Activated CD8-positive, alpha-beta T cell treated with anti-CD3 and anti-CD28 coated beads for 36 hours (primary cell): ENCODE results near the gene WTAP. TPM values are rescaled to one million over a fixed set of nuclear protein-coding genes. Genes with fewer than 3 reads are reported as not detected.
"Not testable (repeated sequence)": the region's sequence is repeated elsewhere in the genome, so short reads cannot be mapped to it uniquely, and the experiment has no call there.

Experiments
- ATAC-seq: fragments of 200-7000 bp; cut with Tn5 transposase; one replicate; pipeline ENCODE4 v1.10.0; 2021; ENCODE audit warnings: mild to moderate bottlenecking, moderate library complexity
- CTCF ChIA-PET: fragments of 350-600 bp; sonication (Branson Sonifier 250); formaldehyde crosslinking; loops from one replicate; lab custom pipeline; 2021; ENCODE audit warnings: antibody characterized with exemption; lab: Charles Lee
- POLR2A ChIA-PET: fragments of 350-600 bp; sonication (Branson Sonifier 250); formaldehyde crosslinking; loops from one replicate; lab custom pipeline; 2021; ENCODE audit warnings: antibody characterized with exemption; lab: Charles Lee
- DNase-seq: peaks from one replicate; pipeline ENCODE4 v3.0.0-alpha.2; 2020
- H3K27ac Mint-ChIP-seq: one replicate; pipeline ENCODE4 v1.8.0; 2021; ENCODE audit warnings: mild to moderate bottlenecking, mixed read lengths
- H3K27me3 Mint-ChIP-seq: one replicate; pipeline ENCODE4 v1.8.0; 2021; ENCODE audit warnings: mixed read lengths
- H3K36me3 Mint-ChIP-seq: one replicate; pipeline ENCODE4 v1.8.0; 2021; ENCODE audit warnings: low read depth, mixed read lengths
- H3K4me1 Mint-ChIP-seq: one replicate; pipeline ENCODE4 v1.8.0; 2021; ENCODE audit warnings: low read depth, mixed read lengths
- H3K4me3 Mint-ChIP-seq: one replicate; pipeline ENCODE4 v1.8.0; 2021; ENCODE audit warnings: mild to moderate bottlenecking, moderate library complexity, mixed read lengths
- H3K9me3 Mint-ChIP-seq: one replicate; pipeline ENCODE4 v1.8.0; 2021; ENCODE audit warnings: mixed read lengths
- intact Hi-C: fragments of 100-400 bp; cut with micrococcal nuclease; formaldehyde crosslinking; loops from one replicate; pipeline ENCODE4 v1.10.0; 2022
- total RNA-seq, 2 experiments: library from RNA; stranded (reverse); gene quantifications; one replicate each; pipeline ENCODE4 v1.2.3, GENCODE V29; 2021
- TF ChIP-seq, protein P1 (sequence below): fragments of 200-600 bp; IDR thresholded peaks from one replicate; pipeline ENCODE4 v1.8.0; 2022; ENCODE audit warnings: antibody characterized with exemption, mild to moderate bottlenecking

Gene WTAP
- total RNA-seq, 2 experiments from 2014 or later = 79.9 to 80.6 TPM

DNA sequence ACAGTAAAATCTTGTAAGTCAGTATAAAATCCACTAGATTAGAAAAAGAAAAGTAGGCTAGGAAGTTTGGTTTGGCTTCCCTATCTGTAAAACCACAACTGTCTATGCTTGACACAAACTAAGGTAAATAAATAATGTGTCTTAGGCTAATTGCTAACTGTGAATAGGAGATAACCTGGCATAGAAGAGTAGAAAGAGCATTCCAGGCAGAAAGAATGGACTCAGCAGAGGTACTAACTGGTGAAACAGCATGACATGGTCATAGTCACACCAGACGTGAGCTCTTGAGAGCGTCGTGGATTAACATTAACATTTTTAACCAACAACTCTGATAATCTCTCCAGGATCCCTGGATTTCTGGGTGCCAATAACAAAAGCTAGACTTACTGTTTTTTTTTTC lies 8.7 kb upstream of the WTAP start:
- ATAC-seq (no peak), DNase-seq (no peak)
- peaks cover 14% of the 10 kb centered on the region for H3K36me3 Mint-ChIP-seq
- ChIA-PET POLR2A (interaction anchor here (1.2 to 2.2 kb wide), 3 partner anchors 8 to 72 kb away, joined by 3 to 12 read pairs (median 6); partner anchors contain the start of genes MRPL18, SOD2 and WTAP), CTCF (interaction anchor here (1.1 to 2.7 kb wide), 3 partner anchors 8 to 72 kb away, joined by 3 to 14 read pairs (median 3); partner anchors contain the start of gene MRPL18)
- H3K4me1 Mint-ChIP-seq = peaks cover 8% of the 10 kb centered on the region
- TF ChIP-seq, protein P1, sequence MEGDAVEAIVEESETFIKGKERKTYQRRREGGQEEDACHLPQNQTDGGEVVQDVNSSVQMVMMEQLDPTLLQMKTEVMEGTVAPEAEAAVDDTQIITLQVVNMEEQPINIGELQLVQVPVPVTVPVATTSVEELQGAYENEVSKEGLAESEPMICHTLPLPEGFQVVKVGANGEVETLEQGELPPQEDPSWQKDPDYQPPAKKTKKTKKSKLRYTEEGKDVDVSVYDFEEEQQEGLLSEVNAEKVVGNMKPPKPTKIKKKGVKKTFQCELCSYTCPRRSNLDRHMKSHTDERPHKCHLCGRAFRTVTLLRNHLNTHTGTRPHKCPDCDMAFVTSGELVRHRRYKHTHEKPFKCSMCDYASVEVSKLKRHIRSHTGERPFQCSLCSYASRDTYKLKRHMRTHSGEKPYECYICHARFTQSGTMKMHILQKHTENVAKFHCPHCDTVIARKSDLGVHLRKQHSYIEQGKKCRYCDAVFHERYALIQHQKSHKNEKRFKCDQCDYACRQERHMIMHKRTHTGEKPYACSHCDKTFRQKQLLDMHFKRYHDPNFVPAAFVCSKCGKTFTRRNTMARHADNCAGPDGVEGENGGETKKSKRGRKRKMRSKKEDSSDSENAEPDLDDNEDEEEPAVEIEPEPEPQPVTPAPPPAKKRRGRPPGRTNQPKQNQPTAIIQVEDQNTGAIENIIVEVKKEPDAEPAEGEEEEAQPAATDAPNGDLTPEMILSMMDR = no peak
- H3K9me3 Mint-ChIP-seq = no peaks in the 10 kb centered on the region
- no peak overlapping the region for H3K27ac Mint-ChIP-seq
- intact Hi-C loops = no loop called here
- H3K27me3 Mint-ChIP-seq = no peaks in the 10 kb centered on the region
- H3K4me3 Mint-ChIP-seq = no peak overlapping the region

DNA sequence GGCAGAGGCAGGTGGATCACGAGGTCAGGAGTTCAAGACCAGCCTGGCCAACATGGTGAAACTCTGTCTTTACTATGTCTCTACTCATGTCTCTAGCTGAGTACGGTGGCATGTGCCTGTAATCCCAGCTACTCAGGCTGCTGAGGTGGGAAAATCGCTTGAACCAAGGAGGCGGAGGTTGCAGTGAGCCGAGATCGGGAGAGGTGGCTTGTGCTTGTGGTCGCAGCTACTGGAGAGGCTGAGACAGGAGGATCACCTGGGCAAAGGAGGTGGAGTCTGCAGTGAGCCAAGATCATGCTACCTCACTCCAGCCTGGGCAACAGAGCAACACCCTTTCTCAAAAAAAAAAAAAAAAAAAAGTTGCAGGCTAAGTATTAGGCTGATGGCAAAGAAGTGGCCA lies 8.0 kb upstream of the WTAP start:
- ATAC-seq = no peak
- Mint-ChIP-seq H3K4me3 (no peak overlapping the region), H3K27me3 (no peaks in the 10 kb centered on the region), H3K27ac (no peak overlapping the region), H3K4me1 (peaks cover 11% of the 10 kb centered on the region), H3K9me3 (no peaks in the 10 kb centered on the region), H3K36me3 (peaks cover 15% of the 10 kb centered on the region)
- DNase-seq = no peak
- TF ChIP-seq, protein P1 = no peak
- intact Hi-C loops = no loop called here
- ChIA-PET CTCF (interaction anchor here (1.1 to 2.7 kb wide), 8 partner anchors 8 to 71 kb away, joined by 3 to 14 read pairs (median 4); partner anchors contain the start of gene MRPL18), POLR2A (interaction anchor here (1.2 to 2.2 kb wide), 2 partner anchors 27 to 71 kb away, joined by 3 to 6 read pairs; partner anchors contain the start of genes MRPL18 and SOD2)

DNA sequence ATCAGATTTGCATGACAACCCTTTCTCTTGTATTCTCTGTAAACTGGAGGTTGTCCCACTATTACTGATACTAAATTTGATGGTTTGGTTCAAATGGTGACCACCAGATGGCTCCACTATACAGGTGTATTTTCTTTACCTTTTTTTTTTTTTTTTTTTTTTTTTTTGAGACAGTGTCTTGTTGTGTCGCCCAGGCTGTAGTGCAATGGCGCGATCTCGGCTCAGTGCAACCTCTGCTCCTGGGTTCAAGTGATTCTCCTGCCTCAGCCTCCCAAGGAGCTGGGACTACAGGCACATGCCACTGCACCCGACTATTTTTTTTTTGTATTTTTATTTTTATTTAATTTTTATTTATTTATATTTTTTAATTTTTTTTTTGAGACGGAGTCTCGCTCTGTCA lies 6.6 kb upstream of the WTAP start:
- TF ChIP-seq, protein P1 = peak; percentile 54
- H3K4me3 Mint-ChIP-seq = no peak overlapping the region
- peaks cover 15% of the 10 kb centered on the region for H3K36me3 Mint-ChIP-seq
- no peaks in the 10 kb centered on the region for H3K9me3 Mint-ChIP-seq
- intact Hi-C loops = loop anchor here (10.0 kb wide), 1 partner anchor 254 kb away; no protein-coding TSS in a partner anchor
- DNase-seq = peak; percentile 60
- no peak overlapping the region for H3K27ac Mint-ChIP-seq
- ATAC-seq = peak; percentile 69
- H3K27me3 Mint-ChIP-seq = no peaks in the 10 kb centered on the region
- CTCF ChIA-PET = interaction anchor here (0.6 to 2.7 kb wide), 21 partner anchors 8 to 1124 kb away, joined by 3 to 14 read pairs (median 3); partner anchors contain the start of gene MRPL18
- POLR2A ChIA-PET = interaction anchor here (0.5 to 1.3 kb wide), 5 partner anchors 9 to 70 kb away, joined by 3 to 6 read pairs (median 3); partner anchors contain the start of gene MRPL18
- H3K4me1 Mint-ChIP-seq = peaks cover 16% of the 10 kb centered on the region

DNA sequence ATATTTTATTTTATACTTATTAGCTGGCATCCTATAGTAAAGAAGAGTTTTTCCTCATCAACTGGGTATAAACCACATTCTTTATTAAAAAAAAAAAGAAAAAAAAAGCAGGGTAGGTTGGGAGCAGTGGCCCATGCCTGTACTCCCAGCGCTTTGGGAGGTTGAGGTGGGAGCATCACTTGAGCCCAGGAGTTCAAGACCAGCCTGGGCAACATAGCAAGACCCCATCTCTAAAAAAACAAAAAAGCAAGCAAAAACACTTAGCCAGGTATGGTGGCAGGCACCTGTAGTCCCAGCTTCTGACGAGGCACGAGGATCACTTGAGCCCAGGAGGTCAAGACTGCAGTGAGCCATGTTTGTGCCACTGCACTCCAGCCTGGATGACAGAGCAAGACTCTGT lies 5.3 kb upstream of the WTAP start:
- POLR2A ChIA-PET = interaction anchor here (0.6 kb wide), 1 partner anchor 30 kb away, joined by 3 read pairs; no protein-coding TSS in a partner anchor
- H3K9me3 Mint-ChIP-seq = not testable (repeated sequence)

DNA sequence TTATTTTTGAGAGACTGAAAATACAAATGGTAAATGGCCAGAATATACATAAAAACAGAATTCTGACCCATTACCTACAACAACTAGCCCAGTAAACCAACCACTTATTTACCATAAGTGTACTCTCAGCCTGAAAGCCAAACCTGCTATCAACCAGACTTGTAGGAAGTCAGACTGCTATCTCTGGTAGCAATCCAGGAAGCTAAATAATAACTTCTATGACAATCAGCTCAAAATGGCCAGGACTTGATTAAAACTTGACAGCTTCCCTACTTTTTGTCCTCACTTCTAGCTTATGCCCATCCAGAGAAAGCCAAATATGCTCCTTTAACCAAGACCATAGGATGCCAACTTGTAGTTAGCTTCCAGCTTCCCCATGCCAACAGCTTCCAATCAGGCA lies 4.7 kb upstream of the WTAP start:
- Mint-ChIP-seq H3K4me1 (peaks cover 20% of the 10 kb centered on the region), H3K4me3 (no peak overlapping the region), H3K36me3 (peaks cover 22% of the 10 kb centered on the region), H3K9me3 (no peaks in the 10 kb centered on the region), H3K27ac (no peak overlapping the region), H3K27me3 (no peaks in the 10 kb centered on the region)
- TF ChIP-seq, protein P1 = no peak
- intact Hi-C loops = loop anchor here (10.0 kb wide), 1 partner anchor 252 kb away; no protein-coding TSS in a partner anchor
- DNase-seq = no peak
- ChIA-PET CTCF (interaction anchor here (0.7 to 1.3 kb wide), 3 partner anchors 31 to 129 kb away, joined by 3 to 4 read pairs (median 3); no protein-coding TSS in a partner anchor), POLR2A (interaction anchor here (0.6 kb wide), 1 partner anchor 182 kb away, joined by 3 read pairs; no protein-coding TSS in a partner anchor)
- no peak for ATAC-seq

More for the DNA sequence above, 5.3 kb upstream of the WTAP start:
- CTCF ChIA-PET = interaction anchor here (0.7 to 1.6 kb wide), 3 partner anchors 8 to 130 kb away, joined by 3 read pairs; no protein-coding TSS in a partner anchor
- not testable (repeated sequence) for H3K27me3 Mint-ChIP-seq, H3K4me3 Mint-ChIP-seq, H3K27ac Mint-ChIP-seq, DNase-seq, ATAC-seq
- Mint-ChIP-seq H3K4me1 (peaks cover 20% of the 10 kb centered on the region), H3K36me3 (peaks cover 20% of the 10 kb centered on the region)
- intact Hi-C loops = loop anchor here (10.0 kb wide), 1 partner anchor 253 kb away; no protein-coding TSS in a partner anchor
